Measurements from ENCODE around the gene SESN2.

DNA sequence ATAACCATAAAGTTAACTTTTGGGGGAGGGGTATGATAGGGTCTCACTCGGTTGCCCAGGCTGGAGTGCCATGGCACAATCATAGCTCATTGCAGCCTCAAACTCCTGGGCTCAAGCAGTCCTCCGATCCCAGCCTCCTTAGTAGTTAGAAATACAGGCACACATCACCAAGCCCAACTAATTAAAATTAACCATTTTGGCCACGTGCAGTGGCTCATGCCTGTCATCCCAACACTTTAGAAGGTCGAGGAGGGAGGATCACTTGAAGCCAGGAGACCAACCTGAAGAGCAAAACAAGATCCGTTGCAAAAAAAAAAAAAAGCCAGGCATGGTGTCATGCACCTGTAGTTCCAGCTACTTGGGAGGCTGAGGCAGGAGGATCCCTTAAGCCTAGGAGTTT lies 42.9 kb downstream of the SESN2 start:
- TF ChIP-seq POLR2A (IDR thresholded peaks at IDR 0.05), result no peak
- TF ChIP-seq, protein P1, sequence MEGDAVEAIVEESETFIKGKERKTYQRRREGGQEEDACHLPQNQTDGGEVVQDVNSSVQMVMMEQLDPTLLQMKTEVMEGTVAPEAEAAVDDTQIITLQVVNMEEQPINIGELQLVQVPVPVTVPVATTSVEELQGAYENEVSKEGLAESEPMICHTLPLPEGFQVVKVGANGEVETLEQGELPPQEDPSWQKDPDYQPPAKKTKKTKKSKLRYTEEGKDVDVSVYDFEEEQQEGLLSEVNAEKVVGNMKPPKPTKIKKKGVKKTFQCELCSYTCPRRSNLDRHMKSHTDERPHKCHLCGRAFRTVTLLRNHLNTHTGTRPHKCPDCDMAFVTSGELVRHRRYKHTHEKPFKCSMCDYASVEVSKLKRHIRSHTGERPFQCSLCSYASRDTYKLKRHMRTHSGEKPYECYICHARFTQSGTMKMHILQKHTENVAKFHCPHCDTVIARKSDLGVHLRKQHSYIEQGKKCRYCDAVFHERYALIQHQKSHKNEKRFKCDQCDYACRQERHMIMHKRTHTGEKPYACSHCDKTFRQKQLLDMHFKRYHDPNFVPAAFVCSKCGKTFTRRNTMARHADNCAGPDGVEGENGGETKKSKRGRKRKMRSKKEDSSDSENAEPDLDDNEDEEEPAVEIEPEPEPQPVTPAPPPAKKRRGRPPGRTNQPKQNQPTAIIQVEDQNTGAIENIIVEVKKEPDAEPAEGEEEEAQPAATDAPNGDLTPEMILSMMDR (IDR thresholded peaks at IDR 0.05), result no peak

All from prostate gland (tissue), 2 donors.